Activated CD4-positive, alpha-beta T cell treated with anti-CD3 and anti-CD28 coated beads, Interleukin-2, amount 50 U/mL, for 1 hour (primary cell): Measurements from ENCODE around the gene CRYBA1.
A peak's percentile ranks its signal among the peaks of the same experiment; 100 is the strongest.

Source experiments
- DNase-seq: peaks from one replicate; pipeline ENCODE4 v3.0.0-alpha.2; 2020

The CRYBA1 gene

DNA sequence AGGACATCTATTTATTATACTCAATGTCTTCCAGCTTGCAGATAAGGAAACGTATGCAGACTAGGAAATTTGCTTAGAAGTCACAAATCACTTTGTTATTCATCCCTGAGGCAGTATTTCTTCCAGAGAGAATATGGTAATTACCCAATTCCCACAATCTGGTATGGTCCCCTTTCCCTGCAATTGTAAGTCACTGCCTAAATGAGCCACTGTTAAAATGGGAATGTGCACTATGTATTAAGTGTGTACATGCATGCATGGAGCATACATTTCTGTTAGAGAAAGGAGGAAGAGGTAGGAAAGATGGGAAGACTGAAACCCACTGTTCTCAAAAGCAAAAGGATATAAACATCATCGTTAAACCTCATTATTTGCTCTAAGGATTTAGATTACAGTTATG is 37.3 kb downstream of the CRYBA1 start:
- DNase-seq: no peak

GRCh38 chr17:29289852-29290251 is 43.2 kb downstream of the CRYBA1 start:
- no peak for DNase-seq

GRCh38 chr17:29291163-29291752 is 44.6 kb downstream of the CRYBA1 start:
- no peak for DNase-seq

GRCh38 chr17:29292071-29292991 is 45.7 kb downstream of the CRYBA1 start:
- peak; percentile 43 for DNase-seq

GRCh38 chr17:29292992-29293889 is 46.6 kb downstream of the CRYBA1 start:
- peak; percentile 32 for DNase-seq

GRCh38 chr17:29293890-29294579 is 47.4 kb downstream of the CRYBA1 start, which contains the start of gene NUFIP2:
Gene NUFIP2, minus strand, starts transcription at chr17:29294148. Its CDS starts 89 bp downstream, at chr17:29294059.
- peak; percentile 98 for DNase-seq

GRCh38 chr17:29294580-29294900 is 47.9 kb downstream of the CRYBA1 start:
- no peak for DNase-seq

DNA sequence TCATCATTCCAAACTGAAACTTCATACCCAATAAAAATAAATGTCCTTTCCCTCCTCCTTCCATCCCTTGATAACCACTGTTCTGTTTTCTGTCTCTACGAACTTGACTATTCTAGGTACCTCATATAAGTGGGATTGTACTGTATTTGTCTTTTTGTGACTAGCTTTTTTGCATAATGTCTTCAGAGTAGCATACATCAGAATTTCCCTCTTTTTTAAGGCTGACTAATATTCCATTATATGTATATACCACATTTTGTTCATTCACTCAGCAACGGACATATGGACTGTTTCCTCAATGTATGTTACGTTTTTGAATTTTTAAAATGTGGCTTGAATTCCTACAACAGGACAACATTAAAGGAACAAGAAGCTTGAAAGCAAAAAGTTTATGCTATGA is 48.8 kb downstream of the CRYBA1 start:
- DNase-seq: no peak

DNA sequence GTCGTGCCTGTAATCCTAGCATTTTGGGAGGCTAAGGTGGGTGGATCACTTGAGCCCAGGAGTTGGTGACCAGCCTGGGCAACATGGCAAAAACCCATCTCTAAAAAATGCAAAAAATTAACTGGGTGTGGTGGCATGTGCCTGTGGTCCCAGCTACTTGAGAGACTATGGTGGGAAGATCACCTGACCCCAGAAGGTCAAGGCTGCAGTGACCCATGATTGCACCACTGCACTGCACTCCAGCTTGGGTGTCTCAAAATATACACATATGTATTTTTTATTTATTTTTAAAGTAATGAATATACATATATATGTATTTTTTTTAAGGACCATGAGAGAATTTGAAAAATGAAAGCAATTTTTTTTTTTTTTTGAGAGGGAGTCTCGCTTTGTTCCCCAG is 52.4 kb downstream of the CRYBA1 start:
- no peak for DNase-seq

- DNase-seq: no peak
Observed at GRCh38 chr17:29303386-29303785, 56.7 kb downstream of the CRYBA1 start.
